ENCODE measurements around the gene XPNPEP1.

The XPNPEP1 gene

DNA sequence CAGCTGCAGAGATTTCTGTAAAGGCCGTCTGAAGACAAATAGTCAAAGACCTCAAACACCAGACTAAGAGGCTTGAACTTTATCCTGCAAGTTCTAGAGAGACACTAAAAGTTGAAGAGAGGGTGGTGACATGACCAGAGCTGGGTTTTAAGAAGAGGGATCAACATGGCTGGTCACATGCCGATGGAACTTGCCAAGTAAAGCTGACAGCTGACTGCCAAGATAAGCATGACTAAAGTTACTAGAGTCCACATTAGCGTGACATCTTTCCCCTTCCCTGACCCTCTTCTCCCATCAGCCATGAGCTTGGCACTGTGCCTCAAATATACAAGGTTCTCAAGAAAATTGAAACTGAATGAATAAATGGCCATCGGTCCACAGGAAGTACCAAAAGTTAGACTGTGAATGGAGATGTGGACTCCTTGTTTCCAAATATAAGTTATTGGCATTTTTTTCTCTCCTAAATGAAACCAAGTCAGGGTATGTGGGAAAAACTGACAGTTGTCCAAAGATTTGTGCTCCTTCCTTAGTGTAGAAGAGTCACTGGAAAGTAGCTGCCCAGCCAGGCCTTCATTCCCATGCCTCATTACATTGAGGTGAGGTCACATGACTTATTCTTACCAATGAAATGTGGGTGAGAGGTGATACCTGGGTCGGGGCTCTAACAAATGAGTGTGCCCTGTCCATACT is 24.5 kb downstream of the XPNPEP1 start:
- Mint-ChIP-seq H3K4me1 (ENCODE audit: low read depth) (peaks cover 72% of the 10 kb centered on the region), H3K4me3 (no peak overlapping the region), H3K36me3 (ENCODE audit: low read depth) (peaks cover 84% of the 10 kb centered on the region), H3K9me3 (no peaks in the 10 kb centered on the region), H3K27ac (no peak overlapping the region), H3K27me3 (no peaks in the 10 kb centered on the region)
- no peak for DNase-seq

DNA sequence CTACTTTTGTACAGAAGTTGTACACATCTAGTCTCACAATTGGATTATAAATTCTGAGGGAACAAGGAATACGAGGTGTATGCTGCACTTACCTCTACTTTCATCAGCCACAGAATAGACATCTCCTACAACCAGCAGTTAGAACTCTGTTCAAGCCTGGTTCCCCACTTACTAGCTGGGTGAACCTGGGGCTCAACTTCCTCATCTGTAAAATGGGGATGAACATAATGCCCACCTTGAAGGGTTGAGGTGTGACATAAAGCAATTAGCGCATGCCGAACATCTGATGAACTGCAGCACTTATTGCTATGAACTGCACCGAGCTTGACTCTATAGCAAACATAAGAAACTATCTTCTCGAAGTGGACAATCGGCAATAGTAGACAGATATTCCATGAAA is 25.3 kb downstream of the XPNPEP1 start:
- Mint-ChIP-seq H3K4me3 (no peak overlapping the region), H3K4me1 (ENCODE audit: low read depth) (peaks cover 72% of the 10 kb centered on the region), H3K36me3 (ENCODE audit: low read depth) (peaks cover 83% of the 10 kb centered on the region), H3K27me3 (no peaks in the 10 kb centered on the region), H3K9me3 (no peaks in the 10 kb centered on the region), H3K27ac (no peak overlapping the region)
- no peak for DNase-seq

DNA sequence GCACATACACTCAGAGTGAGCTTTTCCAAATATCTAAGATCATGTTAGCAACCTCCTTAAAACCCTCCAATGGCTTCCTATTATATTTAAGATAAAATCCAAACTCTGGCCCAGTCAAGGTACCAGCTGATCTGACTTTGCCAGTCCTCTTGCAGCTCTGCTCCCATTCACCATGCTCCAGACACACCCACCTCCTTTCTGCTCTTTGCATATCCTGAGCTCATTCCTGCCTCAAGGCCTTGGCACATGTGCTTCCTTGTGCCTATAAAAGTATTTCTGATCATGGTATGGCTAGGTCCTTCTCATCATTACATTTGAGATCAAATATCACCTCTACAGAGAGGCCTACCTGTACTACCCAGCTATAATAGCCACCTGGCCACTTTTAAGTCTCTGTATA is 27.5 kb downstream of the XPNPEP1 start:
- Mint-ChIP-seq H3K4me3 (no peak overlapping the region), H3K9me3 (no peaks in the 10 kb centered on the region)

DNA sequence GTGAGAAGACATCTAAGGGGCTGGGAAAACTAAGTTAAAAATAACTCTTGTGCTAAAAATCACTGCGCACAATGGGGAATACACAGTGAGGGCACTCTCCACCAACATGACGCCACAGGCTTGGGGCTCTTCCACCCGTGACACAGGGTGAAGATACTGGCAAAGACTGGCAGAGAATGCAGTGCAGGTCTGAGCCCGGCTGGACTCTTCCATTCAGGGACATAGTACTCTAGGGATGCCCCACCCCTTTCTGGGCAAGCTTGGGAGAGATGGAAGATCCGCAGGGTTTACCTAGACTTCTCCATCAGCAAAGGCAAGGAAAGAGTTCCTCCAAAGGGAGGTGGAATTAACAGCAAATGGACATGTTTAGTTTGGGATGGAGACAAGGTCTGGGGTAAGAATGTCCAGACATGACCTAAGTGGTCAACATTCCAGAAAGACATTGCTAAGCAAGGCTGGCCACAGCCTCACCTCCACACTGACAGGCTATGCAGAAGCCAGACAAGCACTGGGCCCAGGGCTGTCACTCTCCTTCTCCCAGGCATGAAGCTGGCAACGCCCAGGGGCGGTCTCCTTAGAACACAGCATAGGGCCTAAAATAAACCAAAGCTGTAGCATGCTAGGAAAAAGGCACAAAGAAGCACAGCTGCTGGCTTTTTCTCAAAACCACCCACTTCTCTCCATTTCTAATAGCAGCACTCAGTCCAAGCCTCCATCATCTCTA is 28.1 kb downstream of the XPNPEP1 start:
- Mint-ChIP-seq H3K27me3 (no peaks in the 10 kb centered on the region), H3K4me1 (ENCODE audit: low read depth) (peaks cover 66% of the 10 kb centered on the region), H3K36me3 (ENCODE audit: low read depth) (peaks cover 85% of the 10 kb centered on the region), H3K4me3 (no peak overlapping the region), H3K9me3 (no peaks in the 10 kb centered on the region), H3K27ac (no peak overlapping the region)
- no peak for DNase-seq

More for the DNA sequence above, 27.5 kb downstream of the XPNPEP1 start:
- Mint-ChIP-seq H3K27me3 (no peaks in the 10 kb centered on the region), H3K27ac (no peak overlapping the region), H3K4me1 (ENCODE audit: low read depth) (peaks cover 69% of the 10 kb centered on the region), H3K36me3 (ENCODE audit: low read depth) (peaks cover 87% of the 10 kb centered on the region)
- no peak for DNase-seq

DNA sequence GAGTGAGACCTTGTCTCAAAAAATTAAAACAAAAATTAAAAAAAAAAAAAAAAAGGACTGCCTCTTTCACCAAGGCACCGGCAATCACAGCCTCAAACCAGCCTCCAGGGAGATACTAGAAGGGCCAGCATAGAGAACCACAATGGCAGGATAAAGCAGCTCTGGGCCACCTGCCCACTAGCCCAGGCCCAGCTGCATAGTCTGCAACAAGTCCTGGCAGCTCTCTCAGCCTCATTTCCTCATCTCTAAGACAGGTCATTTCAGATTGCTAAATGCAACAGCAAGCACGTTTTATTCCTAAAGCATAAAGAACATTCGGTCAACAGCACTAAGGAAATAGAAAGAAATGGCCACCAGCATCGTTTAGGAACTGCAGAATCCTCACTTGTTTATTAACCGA is 28.8 kb downstream of the XPNPEP1 start:
- Mint-ChIP-seq H3K9me3 (no peaks in the 10 kb centered on the region), H3K36me3 (ENCODE audit: low read depth) (peaks cover 84% of the 10 kb centered on the region), H3K27me3 (no peaks in the 10 kb centered on the region), H3K27ac (no peak overlapping the region), H3K4me3 (no peak overlapping the region), H3K4me1 (ENCODE audit: low read depth) (peaks cover 65% of the 10 kb centered on the region)
- DNase-seq = no peak

DNA sequence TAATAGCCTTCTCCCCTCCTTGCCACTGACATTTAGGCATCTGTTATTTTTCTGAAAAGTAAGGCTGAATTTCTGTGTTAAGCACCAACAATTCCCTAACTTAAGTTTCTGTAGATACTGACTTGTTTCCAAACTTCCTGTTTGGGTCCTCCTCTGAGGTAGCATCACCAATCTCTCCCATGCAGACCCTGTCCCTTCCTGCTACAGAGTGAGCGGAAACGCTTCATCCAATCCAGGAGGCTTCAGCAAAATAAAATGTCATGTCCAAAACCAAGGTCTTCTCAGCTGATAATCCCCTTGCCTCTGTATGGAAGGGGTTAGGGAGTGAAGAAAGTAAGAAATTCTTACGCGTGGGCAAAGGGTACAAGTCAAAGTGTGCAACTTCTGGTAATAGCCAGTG is 29.9 kb downstream of the XPNPEP1 start:
- H3K27me3 Mint-ChIP-seq = no peaks in the 10 kb centered on the region
- DNase-seq = no peak

DNA sequence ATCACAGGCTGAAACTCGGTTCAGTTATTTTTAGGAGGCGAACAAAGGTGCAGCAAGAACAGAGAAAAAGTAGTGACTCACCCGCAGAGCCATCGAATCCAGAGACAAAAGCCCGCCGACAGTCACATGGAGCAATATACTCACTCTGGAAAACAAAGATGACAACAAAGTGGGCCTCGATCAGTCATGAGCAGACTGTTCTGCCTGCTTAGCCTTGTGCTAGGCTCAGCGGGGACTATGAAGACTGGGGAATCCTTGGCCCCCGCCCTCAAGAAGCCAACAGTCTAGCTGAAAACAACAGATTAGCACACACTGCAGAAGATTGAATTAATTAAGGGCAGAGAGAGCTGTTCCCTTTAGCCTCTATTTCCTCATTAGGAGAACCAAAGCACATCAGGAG is 30.4 kb downstream of the XPNPEP1 start:
- no peak overlapping the region for H3K4me3 Mint-ChIP-seq
- H3K27ac Mint-ChIP-seq = peak overlapping the region; percentile 18
- H3K4me1 Mint-ChIP-seq (ENCODE audit: low read depth) = peaks cover 52% of the 10 kb centered on the region
- no peak for DNase-seq
- H3K36me3 Mint-ChIP-seq (ENCODE audit: low read depth) = peaks cover 84% of the 10 kb centered on the region
- H3K27me3 Mint-ChIP-seq = no peaks in the 10 kb centered on the region
- no peaks in the 10 kb centered on the region for H3K9me3 Mint-ChIP-seq

More for the DNA sequence above, 29.9 kb downstream of the XPNPEP1 start:
- H3K4me3 Mint-ChIP-seq = no peak overlapping the region
- H3K27ac Mint-ChIP-seq = peak overlapping the region; percentile 65
- H3K36me3 Mint-ChIP-seq (ENCODE audit: low read depth) = peaks cover 84% of the 10 kb centered on the region
- no peaks in the 10 kb centered on the region for H3K9me3 Mint-ChIP-seq
- H3K4me1 Mint-ChIP-seq (ENCODE audit: low read depth) = peaks cover 55% of the 10 kb centered on the region

DNA sequence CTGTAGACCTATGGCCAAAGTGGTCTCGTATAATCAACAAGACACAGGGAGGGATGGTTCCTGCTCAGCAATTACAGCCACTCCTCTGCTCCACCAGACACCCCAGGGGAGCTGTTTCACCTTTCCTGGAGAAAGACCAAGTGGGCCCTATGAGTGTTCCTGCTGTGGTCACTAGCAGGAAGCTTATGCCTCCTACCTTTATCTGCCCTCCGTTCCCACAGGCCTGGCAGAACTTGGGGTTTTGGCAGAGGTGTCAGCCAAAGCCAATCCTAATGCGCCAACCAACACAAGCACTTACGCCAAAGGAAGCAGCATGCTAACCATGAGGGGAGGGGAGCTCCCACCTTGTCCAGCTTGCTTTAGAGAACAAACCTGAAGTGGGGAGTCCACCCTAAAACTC is 31.2 kb downstream of the XPNPEP1 start:
- H3K9me3 Mint-ChIP-seq = no peaks in the 10 kb centered on the region

DNA sequence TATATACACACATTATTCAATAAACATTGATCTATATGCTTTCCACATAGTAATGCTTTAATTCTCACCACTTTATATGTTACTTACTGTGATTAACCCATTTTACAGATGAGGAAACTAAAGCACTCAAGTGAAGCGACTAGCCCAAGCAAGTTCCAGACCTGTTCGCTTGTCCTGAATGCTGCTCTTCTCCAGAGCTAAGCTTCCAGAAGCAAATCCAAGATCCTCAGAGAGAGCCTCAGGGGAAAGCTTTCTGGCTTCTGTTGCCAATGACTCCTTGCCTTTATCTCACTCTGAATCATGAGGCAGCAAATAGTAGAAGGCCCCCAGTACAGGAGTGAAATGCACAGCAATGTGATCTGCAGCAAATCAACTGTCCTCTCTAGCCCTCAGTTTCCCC is 32.2 kb downstream of the XPNPEP1 start:
- Mint-ChIP-seq H3K27ac (no peak overlapping the region), H3K27me3 (no peaks in the 10 kb centered on the region), H3K4me1 (ENCODE audit: low read depth) (peaks cover 57% of the 10 kb centered on the region), H3K36me3 (ENCODE audit: low read depth) (peaks cover 84% of the 10 kb centered on the region), H3K9me3 (no peaks in the 10 kb centered on the region), H3K4me3 (no peak overlapping the region)
- no peak for DNase-seq

More for the DNA sequence above, 31.2 kb downstream of the XPNPEP1 start:
- DNase-seq = no peak
- Mint-ChIP-seq H3K27ac (peak overlapping the region; percentile 57), H3K27me3 (no peaks in the 10 kb centered on the region), H3K4me3 (no peak overlapping the region), H3K36me3 (ENCODE audit: low read depth) (peaks cover 84% of the 10 kb centered on the region), H3K4me1 (ENCODE audit: low read depth) (peaks cover 56% of the 10 kb centered on the region)

DNA sequence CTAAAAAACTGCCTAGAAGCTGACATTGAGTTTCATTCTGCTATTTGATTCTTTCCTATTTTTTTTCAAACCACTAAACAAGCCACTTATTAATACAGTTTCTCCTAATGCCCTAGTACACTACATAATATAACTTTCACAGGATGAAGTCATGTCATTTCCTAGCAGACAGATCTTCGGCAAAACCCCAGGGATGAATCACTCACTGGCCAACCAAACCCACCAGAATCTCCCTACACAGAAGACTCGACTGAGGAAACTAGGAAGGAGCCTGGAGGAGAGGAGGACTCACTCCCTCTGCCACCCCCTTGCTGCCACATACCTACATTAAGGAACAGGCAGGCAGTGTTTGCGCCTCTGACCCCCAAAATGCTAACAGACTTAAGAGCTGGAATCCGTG is 33.4 kb downstream of the XPNPEP1 start:
- Mint-ChIP-seq H3K27ac (peak overlapping the region; percentile 10), H3K27me3 (no peaks in the 10 kb centered on the region), H3K4me3 (no peak overlapping the region), H3K36me3 (ENCODE audit: low read depth) (peaks cover 87% of the 10 kb centered on the region), H3K9me3 (no peaks in the 10 kb centered on the region), H3K4me1 (ENCODE audit: low read depth) (peaks cover 51% of the 10 kb centered on the region)
- DNase-seq = no peak

DNA sequence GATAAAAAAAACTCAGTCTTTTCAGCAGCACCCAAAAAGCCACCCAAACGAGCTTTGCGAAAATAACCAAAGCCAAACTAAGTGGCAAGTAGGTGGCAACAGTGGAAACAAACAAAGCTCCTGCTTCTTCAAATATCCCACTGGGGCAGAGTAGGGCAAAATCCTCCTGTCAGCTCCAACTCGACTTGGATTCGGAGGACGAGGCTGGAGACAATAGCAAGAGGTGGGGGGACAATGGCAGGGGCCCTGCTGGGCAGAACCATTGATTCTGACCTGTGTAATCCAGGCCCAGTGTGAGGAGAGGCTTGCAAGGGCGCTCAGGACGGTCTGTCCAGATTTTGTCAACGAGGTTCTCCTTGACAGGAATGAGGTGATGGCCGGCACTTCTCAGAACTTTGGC is 35.5 kb downstream of the XPNPEP1 start:
- H3K4me1 Mint-ChIP-seq (ENCODE audit: low read depth) = peaks cover 45% of the 10 kb centered on the region
- H3K9me3 Mint-ChIP-seq = no peaks in the 10 kb centered on the region
- H3K4me3 Mint-ChIP-seq = no peak overlapping the region
- DNase-seq = no peak
- peaks cover 94% of the 10 kb centered on the region for H3K36me3 Mint-ChIP-seq (ENCODE audit: low read depth)
- H3K27me3 Mint-ChIP-seq = no peaks in the 10 kb centered on the region
- no peak overlapping the region for H3K27ac Mint-ChIP-seq

DNA sequence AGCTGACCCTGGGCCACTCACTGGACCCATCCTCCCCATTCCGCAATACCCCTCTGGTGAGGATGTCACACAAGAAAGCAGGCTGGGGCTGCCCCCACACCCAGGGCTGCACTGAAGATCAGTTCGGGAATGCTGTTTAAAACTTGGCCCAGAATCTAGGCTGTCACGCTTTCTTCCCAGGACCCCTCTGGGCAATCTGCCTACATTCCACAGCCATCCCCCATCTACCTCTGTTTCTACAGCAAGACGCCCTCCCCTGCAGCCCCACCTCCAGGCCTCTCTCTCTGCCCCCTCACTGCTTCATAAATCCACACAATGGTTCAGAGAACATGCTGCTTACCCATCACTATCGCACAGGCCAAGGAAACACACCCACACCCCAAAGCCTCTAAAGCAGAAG is 36.1 kb downstream of the XPNPEP1 start:
- peak overlapping the region; percentile 7 for H3K27ac Mint-ChIP-seq
- H3K9me3 Mint-ChIP-seq = no peaks in the 10 kb centered on the region
- H3K36me3 Mint-ChIP-seq (ENCODE audit: low read depth) = peaks cover 96% of the 10 kb centered on the region
- no peak overlapping the region for H3K4me3 Mint-ChIP-seq
- peaks cover 42% of the 10 kb centered on the region for H3K4me1 Mint-ChIP-seq (ENCODE audit: low read depth)
- no peaks in the 10 kb centered on the region for H3K27me3 Mint-ChIP-seq
- DNase-seq = no peak

DNA sequence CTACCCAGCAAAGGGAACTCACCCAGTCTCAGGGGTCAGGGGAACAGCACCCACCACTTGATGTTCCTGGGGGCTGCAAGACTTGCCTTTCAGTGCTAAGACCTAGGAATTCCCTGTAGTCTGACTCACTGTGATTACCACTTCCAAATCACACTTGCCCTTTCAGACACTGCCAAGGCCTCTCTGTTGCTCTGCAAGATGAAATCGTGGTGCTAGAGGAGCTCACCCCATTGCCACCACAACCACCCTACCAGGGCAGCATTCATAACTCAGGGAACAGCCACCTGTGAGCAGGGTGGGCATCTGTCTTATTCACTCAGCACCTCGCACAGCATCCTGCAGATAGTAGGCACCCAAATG is 36.5 kb downstream of the XPNPEP1 start:
- no peak overlapping the region for H3K4me3 Mint-ChIP-seq
- peak overlapping the region; percentile 7 for H3K27ac Mint-ChIP-seq
- H3K4me1 Mint-ChIP-seq (ENCODE audit: low read depth) = peaks cover 37% of the 10 kb centered on the region
- H3K36me3 Mint-ChIP-seq (ENCODE audit: low read depth) = peaks cover 94% of the 10 kb centered on the region
- no peak for DNase-seq
- H3K27me3 Mint-ChIP-seq = no peaks in the 10 kb centered on the region
- H3K9me3 Mint-ChIP-seq = no peaks in the 10 kb centered on the region

DNA sequence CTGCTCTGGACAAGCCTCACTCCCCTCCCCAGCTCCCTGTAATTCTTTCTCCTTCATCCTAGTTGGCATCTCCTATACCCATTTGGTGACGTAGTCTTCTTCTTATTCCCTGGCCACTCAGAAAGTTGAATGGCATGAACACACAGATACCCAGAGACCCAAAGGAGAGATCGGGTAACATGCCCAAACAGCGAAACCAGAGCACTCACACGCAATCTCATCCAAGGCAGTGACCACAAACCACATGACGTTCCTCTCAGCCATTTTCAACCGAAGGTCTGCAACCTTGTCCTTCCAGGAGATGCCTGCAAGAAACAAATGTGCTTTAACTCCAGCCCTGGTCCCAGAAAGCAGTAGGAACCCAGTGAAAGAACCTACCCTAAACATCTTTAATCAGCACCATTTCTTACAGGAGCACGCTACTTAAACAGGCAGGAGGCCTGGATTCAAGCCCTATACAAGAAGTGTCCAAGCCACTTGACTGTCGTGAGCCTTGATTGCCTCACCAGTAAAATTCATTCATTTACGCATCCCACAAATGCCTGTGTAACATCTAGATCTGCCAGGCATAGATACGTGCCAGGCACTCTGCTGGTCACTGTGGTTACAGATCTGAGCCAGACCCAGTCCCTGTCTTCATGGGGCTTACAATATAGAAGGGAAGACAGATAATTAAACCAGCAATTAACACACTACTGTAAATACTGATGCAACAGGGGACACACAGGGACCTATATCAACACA is 37.1 kb downstream of the XPNPEP1 start:
- Mint-ChIP-seq H3K36me3 (ENCODE audit: low read depth) (peaks cover 94% of the 10 kb centered on the region), H3K27ac (peak overlapping the region; percentile 7), H3K4me3 (no peak overlapping the region), H3K9me3 (no peaks in the 10 kb centered on the region), H3K27me3 (no peaks in the 10 kb centered on the region), H3K4me1 (ENCODE audit: low read depth) (peaks cover 37% of the 10 kb centered on the region)
- no peak for DNase-seq
